GM21526 (cell line): ENCODE results near the gene SLC38A8.

ENCODE experiments used
- ATAC-seq: cut with Tn5 transposase; IDR thresholded peaks from one replicate; pipeline ENCODE4 v1.9.1; 2021; ENCODE audit warnings: moderate library complexity; ENCODE audit not compliant: unreplicated experiment, low FRiP score

The SLC38A8 gene

DNA sequence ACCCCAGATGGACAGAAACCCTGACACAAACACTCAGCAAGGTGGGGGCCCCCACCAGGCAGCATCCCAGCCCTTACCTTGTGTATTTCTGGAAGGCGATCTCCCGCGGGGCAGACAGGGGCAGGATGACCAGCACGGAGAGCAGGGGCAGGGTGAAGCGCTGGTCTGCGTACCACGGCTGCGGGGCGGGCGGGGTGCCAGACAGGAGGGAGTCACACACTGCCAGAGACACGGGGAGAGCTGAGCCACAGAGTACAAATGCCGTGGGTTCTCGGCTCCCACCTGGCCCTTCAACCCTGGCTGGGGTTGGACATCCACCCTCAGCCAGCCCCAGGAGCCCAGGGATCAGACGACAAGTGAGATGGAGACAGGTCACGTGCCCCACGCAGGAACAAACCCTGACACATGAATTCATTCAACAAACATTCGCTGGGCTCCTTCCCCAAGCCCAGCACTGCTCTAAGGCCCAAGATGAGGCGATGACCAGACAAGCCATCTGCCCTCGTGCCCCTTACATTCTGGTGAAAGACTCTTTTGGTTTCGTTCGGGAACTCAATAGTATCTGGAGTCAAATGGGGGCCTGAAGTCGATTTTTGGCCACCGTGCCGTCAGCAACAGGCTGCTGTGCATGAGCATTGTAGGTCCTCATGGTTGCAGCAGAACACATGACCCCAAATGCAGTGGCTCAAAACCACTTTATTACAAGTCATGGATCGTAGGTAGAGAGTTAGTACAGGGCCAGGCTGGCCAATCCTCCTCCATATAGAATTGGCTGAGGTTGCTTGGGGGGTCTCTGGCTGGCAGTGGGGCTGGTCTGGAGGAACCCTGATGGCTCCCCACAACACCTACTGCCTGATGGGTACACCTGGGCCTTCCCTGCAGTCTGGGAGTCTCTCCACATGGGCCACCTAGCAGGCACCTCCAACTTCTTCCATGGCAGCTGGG is 9.1 kb downstream of the SLC38A8 start:
- no peak for ATAC-seq

GRCh38 chr16:84032458-84033178 is 10.0 kb downstream of the SLC38A8 start:
- no peak for ATAC-seq

DNA sequence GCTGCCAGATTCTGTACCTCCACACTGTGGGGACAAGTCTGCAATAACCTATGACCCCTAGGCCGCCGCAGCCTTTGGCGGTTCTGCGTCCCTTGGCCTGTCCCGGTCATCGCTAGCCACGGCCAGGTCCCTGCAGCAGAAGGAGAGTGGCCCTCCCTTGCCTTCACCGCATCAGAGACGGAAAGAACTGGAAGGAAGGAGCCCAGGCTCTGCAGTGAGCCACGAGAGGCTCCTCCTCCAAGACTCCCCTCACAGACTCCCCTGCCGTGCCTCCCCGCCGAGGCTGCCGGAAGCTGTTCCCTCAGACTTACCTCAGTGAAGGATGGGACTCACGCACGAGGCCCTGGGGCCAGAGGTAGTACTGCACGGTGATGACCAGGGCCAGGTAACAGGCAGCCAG is 11.0 kb downstream of the SLC38A8 start:
- ATAC-seq, result no peak

DNA sequence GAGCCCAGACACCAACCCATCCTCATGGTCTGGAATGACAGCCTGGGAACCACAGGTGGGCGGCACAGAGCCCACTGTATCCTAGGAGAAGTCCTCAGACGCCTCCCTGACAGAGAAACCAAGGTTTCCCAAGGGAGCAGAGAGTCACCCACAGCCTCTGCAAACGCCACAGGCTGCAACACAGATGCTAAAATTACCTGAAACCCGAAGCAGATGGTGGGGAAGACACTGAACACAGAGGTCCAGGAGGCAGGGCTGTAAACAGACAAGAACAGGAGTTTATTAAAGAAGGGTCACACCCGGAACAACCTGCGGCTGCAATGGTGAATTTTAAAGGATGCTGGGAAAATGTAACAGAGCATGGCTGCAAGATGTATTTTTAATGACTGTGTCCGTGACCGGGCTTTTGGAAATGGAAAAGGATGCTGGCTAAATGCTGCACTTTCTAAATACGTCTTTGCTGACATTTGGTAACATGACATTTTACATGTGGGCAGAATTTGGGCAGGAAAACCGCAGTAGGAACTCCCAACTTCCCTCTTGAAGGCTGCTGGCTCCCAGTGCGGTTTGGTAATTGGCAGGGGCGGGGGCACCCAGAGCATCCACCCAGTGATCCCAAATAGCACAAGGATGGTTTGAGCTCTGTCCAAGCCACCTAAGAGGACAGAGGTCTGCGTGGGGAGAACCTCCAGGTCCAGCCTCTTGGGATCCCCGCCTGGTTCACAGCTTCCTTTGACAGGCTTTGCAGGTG is 13.1 kb downstream of the SLC38A8 start:
- no peak for ATAC-seq

DNA sequence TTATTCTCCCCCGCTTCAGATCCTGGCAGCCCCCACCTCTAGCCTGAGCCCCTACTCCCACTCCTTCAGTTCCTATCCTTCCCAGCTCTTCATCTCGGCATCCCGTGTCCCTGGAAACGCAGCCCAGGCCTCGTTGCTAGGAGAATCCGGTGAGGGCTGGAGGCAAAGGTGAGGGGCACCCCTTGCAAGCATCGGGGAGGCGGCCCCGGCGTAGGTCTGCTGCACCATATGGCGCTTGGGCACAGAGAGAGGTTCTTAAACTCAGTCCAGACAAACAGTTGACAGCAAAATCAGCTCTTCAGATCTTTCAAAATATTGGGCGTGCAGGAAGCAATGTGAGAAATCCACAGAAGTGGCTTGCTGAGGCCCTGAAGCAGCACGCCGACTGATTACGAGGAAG is 15.0 kb downstream of the SLC38A8 start:
- no peak for ATAC-seq

- no peak for ATAC-seq
Measured at GRCh38 chr16:84026606-84027005, 16.0 kb downstream of the SLC38A8 start.

GRCh38 chr16:84024854-84025253 is 17.7 kb downstream of the SLC38A8 start:
- no peak for ATAC-seq

DNA sequence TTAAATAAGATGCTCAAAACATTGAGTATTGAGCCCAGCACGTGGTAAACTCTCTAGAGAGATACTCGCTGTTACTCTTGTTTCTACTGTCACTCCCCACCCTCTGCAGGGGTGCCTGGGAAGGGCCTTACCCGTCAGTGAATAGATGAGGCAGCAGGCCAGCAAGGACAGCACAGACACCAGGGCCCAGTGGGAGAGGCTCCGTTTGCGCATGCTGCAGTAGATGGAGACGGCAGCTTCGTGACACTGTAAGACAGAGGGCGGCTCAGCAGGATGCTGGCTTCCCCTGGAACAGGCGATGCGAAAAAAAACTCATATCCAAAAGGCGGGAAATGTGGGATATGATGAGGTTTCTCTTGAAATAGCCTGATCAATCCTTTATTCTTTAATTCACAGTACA is 20.0 kb downstream of the SLC38A8 start:
- ATAC-seq, result no peak

DNA sequence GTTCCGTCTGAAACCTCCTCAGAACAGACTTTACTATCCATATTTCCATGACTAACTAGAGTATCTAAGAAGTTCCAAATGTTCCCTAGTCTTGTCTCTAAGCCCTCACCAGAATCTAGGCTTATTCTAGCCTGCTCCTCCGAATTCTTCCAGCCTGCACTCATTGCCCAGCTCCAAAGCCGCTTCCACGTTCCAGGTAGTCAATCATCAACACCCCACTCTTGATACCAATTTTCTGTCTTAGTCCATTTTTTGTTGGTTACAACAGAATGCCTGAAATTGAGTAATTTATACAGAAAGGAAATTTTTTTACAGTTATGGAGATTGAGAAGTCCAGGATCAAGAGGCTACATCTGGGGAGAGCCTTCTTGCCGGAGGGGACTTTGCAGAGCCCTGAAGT is 21.1 kb downstream of the SLC38A8 start:
- no peak for ATAC-seq

- no peak for ATAC-seq
Measured at GRCh38 chr16:84020353-84020752, 22.2 kb downstream of the SLC38A8 start.

GRCh38 chr16:84018710-84019109 is 23.9 kb downstream of the SLC38A8 start:
- no peak for ATAC-seq

DNA sequence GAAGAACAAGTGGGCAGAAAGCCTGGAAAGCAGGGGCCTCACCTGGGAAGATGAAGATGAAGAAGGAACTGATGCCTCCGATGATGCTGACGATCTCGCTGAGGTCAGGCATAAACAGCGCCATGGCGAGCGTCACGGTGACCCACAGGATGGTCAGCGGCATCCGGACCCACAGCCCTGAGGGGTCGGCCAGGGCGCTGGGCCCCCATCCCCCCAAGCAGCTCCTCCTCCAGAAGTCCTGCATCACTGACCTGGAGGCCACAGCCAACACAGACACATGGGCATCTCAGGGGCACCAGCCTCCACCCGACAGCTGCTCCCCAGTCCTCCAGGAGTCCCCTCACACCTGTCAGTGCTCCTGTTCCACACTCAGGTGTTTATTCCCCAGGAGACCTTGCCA is 26.1 kb downstream of the SLC38A8 start:
- ATAC-seq, result no peak

DNA sequence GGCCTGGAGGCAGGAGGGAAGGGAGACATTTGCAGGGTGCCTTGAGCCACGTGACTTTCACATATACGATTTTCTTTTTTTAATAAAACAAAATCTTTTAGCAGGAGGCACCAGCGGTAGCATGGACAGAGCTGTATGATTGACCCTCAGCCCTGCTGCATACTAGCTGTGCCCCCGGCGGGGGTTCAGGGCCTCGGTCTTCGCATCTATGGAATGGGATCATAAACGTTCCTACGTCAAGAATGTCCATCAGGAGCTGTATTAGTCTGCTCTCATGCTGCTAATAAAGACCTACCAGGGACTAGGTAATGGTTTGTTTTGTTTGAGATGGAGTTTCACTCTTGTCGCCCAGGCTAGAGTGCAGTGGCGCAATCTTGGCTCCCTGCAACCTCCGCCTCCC is 27.2 kb downstream of the SLC38A8 start:
- no peak for ATAC-seq

GRCh38 chr16:84014570-84015327 is 27.8 kb downstream of the SLC38A8 start:
- ATAC-seq, result no peak

GRCh38 chr16:84013787-84014569 is 28.6 kb downstream of the SLC38A8 start:
- ATAC-seq, result peak; percentile 73

DNA sequence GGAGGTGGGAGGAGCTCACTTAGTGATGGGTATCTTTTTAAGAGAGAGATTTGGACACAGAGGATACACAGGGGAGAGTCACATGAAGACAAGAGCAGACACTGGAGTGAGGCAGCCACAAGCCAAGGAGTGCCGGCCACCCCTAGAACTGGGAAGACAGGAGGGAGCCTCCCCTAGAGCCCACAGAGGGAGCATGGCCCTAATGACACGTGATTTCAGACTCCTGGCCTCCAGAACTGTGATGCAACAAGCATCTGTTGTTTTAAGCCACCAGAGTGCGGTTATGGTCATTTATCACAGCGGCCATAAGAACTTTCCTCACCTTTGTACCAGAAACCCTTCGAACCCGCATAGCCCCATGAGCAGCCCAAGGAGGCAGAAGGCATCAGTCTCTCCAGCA is 33.3 kb downstream of the SLC38A8 start:
- ATAC-seq, result no peak

DNA sequence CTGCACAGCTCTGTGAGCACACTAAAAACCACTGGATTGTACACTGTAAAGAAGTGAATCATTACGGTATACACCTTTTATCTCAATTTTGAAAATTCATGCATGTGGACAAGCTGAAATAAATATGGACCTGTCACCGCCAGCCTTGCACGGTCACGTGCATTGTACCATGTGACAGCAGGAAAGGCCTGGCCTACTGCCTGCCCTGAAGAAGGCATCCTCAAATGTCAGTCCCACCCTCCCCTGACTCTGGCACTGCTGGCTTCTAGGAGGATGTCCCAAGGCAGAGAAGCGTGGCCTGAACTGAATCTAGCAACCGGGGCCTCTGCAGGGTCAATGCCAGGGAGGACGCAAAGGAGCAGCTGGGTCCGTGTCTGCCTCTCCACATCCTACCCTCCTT is 34.6 kb downstream of the SLC38A8 start:
- no peak for ATAC-seq

- no peak for ATAC-seq
Measured at GRCh38 chr16:84007520-84007919, 35.1 kb downstream of the SLC38A8 start.

- ATAC-seq, result no peak
Measured at GRCh38 chr16:84005391-84005790, 37.2 kb downstream of the SLC38A8 start.

DNA sequence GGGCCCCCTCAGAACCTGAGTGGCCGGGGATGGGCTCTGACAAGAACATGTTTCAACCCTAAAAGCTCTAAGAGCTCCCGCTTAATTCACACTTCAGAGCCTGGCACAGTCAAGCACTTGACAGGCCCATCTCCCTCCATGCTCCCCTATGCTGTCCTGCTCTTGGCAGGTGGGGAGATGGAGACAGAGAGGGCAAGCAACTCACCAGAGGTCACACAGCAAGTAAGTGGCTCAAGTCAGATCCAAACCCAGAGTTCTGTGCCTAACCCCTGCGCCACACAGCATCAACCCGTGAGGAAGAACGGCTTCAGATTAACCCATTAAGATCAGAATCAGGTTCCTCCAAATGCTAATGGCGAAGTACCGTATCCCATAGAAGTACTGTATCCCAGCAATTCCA is 38.2 kb downstream of the SLC38A8 start:
- no peak for ATAC-seq
